ENCODE data around the gene EVC2.
"Not testable (repeated sequence)": the region's sequence is repeated elsewhere in the genome, so short reads cannot be mapped to it uniquely, and the experiment has no call there.

The EVC2 gene

GRCh38 chr4:5738061-5738460, 29.7 kb upstream of the EVC2 start:
- DNase-seq, result no peak

DNA sequence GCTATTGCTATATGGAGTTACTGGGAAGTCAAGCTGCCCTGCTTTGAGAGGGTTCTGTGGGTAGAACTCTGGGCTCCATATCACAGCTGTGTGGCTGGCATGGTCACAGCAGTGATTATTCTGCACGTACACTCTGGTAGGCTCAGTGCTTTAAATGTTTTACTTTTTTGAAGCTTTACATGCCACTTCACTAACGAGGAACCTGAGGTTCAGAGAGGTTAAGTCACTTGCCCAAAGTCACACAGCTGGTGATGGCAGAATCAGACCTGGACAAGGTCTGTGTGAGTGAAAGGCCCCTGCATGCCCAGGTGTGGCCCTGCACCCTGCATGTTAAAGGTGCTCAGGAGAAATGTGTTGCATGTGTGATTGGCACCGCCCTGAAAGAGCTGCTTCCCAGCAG, 27.1 kb upstream of the EVC2 start:
- no peak for DNase-seq

- no peak for DNase-seq
Measured at GRCh38 chr4:5734853-5735252, 26.5 kb upstream of the EVC2 start.

DNA sequence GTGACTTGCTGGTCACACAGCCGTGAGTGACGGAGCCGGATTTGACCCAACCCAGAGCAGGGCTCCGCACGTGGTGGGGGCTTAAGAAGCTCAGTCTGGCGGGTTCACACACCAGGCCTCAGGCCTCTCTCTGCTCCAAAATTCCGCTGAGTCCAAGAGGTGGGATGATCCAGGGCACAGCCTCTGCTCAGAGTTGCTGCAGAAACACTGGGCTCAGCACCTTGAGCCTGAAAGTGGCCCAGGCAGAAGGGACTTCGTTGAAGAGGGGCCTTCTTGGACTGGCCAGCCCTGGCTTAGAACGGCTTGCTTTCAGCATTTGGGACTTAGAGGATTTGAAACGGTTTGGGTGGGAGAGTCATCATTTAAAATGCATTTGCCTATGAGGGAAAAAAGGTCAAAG, 23.8 kb upstream of the EVC2 start:
- DNase-seq, result no peak

DNA sequence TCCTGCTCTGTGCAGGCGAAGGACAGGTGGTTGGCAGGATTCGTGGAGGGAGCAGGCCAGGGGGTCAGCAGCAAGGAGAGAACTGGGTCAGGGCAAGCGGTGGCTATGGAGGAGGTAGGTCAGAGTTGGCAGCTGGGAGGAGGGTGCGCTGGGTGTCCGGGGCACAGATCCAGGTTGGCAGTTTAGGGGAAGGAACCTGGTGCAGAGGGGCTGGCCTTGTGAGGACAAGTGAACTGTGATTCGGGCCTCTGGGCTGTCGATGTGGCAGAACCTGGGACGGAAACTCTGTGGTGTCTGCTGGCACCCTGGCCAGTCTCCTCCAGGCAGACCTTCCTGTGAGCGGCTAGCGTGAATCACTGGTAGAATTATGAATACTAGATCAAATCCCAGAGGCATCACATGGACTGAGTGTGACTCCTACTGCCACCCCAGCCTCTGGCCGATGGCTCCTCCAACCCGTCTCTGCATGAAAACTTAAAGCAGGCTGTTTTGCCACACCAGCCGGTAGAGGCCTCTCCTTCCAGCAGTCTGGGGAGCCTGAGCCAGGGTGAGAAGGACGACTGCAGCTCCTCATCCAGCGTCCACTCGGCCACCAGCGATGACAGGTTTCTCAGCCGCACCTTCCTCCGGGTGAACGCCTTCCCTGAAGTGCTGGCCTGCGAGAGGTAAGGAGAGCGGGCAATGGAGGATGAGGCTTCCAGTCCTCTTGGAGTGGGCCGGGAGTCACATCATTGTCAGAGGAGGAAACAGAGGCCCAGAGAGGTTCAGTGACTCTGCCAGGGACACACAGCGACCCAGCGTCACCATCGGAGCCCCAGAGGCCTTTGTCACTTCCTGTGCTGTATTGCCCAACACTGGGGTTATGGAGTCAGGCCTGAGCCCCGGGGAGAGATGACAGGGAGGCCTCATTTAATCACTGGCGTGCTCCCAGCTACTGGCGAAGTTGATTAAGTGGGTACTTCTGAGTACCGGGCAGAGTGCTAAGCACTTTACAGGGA, 22.9 kb upstream of the EVC2 start:
- DNase-seq, result no peak

GRCh38 chr4:5730436-5730835, 22.1 kb upstream of the EVC2 start:
- no peak for DNase-seq

DNA sequence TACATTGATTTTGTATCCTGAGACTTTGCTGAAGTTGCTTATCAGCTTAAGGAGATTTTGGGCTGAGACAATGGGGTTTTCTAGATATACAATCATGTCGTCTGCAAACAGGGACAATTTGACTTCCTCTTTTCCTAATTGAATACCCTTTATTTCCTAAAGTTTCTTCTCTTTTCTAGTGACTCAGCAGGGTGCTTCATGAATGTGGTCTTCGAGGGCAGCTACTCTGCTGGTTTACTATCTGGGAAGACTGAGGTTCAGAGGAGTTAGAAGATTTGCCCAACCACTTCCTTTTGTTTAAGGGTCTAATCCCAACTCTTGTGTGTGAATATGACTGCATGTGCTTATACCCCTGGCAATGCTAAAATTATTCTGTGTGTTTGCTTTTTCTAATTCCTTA, 20.1 kb upstream of the EVC2 start:
- DNase-seq, result not testable (repeated sequence)

DNA sequence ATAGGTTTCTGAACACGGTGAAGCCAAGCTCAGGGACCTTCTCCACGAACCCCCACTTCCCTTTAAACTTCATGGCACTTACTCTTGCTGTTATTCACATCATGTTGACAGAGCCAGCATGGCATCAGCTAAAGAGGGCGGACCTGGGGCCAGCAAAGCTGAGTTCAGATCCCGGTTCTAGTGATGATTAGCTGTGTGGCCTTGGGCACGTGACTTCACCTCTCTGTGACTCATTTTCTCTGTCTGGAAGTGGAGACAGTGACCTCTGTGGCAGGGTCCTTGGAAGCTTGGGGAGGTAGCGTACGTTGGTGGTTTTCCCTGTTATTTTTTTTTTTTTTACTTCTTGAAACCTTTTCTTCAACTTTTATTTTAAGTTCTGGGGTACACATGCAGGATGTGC, 16.0 kb upstream of the EVC2 start:
- DNase-seq, result no peak

GRCh38 chr4:5722328-5722727, 14.0 kb upstream of the EVC2 start:
- no peak for DNase-seq

DNA sequence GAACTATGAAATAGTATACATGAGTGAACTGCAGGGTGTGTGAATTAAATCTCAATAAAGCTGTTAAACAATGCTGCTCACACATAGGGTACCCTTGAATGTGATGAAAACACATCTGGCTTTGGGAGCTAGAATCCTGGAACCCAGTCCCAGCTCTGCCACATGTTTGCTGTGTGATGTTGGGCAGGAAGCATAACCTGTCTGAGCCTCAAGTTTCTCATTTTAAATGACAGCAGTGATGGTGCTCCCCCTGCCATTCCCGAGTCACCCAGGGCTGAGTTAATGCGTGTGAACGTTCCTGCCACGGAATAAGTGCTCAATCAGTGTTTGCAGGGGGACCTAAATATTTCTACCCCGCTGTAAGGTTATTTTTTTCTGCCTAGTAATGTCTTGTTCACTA, 13.6 kb upstream of the EVC2 start:
- no peak for DNase-seq

- DNase-seq, result no peak
Measured at GRCh38 chr4:5720980-5721379, 12.6 kb upstream of the EVC2 start.

DNA sequence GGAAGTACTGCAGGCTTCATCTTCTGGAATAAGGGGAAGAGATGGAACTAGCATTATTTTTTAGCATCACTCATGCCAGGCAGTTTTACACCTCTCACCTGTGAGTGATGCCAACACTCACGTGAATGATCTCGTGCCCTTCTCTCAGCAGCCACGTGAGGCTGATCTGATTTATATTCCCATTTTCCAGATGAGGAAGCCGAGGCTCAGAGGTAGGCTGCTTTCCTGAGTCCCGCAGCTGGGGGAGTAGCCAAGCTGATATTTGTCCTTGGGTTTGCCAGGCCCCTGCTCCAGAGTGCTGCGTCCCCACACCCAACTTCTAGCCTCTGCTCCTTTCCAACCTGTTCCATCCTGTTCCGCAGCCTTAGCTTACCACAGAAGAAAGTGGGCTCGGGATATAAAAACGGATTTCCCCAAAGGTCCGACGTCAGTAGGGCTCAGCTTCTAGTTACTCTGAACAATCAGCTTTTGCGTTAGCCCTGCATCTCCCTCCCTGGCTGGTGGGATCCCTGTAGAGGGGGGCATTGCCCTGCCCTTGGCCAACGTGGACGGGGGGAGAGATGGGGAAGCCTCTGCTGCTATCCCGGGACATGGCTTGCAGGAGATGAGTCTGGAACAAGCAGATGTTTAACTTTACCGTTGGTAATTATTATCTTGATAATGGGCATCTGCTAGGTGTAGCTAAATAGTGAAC, 11.9 kb upstream of the EVC2 start:
- no peak for DNase-seq

DNA sequence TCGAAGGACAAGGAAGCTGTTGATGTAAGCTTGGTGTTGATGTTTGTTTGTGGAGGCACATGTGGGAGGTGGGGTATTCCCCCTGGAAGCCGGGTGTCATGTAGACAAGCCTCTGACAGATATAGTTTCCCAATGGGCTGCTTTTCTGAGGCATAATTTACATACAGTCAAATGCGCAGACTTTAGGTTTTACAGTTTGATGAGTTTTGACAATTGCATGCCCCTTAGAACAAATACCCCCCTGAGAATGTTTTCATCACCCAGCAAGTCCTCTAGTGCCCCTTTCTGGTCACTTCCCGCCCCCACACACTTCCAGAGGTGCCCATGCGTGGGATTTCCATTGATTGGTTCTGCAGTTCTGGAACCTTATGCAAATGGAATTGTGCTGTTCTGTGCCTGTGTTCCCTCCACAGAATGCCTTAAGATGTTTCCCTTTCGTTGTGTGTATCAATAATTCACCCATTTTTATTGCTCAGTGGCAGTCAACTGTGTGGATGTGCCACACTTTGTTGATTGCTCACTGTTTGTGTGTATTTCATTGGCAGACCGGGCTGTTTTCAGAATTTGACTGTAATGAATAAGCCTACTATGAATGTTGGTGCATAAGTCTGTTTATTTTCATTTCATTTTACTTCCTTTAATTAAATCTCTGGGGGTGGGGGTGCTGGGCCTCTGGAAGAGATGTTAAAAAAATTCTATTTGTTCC, 11.1 kb upstream of the EVC2 start:
- DNase-seq, result no peak

DNA sequence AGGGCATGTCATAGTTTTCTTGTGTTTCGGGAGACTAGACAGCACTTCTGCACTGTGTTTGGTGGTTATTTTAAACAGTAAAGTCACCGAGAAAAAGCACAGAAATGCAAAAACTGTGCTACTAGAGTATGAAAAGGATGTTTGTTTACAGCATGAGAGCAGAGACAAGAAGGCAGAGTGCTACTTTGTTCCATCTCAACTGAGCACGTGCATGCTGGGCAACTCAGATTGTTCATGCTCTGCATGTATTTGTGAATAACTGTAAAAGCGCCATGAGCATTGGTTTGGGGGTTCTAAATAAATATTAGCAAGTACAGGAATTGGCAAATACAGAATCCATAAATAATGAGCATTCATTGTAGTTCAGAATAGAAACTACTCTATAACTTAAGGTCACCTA, 10.1 kb upstream of the EVC2 start:
- DNase-seq, result no peak

DNA sequence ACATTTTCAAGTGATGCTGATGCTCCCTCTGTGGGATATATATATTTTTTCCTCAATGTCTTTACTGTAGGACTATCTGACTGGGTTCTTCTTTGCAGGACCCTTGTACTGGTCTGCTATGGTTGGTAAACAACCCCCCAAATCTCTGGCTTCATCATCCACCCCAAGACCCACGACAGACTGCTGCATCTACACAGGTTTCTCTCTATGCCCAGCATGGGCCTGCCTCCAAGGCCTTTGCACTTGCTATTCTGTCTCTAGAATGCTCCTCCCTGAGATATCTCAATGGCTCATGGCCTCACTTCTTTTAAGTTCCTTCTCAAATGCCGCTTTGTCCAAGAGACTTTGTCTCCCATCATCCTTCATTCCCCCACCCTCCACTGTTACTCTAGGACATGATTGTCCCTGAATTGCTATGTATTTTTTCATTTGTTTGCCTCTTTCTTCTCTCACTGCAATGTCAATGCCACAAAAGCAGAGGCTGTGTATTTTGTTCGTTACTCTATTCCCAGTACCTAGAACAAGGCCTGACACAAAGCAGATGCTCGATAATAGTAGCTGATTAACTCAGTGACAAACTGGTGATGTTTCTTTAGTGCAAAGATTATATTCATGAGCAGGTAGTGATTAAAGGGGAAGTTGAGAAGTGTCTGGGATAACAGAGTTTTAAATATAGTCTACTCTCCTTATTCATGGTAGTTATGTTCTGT, 9.2 kb upstream of the EVC2 start:
- no peak for DNase-seq

- no peak for DNase-seq
Measured at GRCh38 chr4:5716391-5716790, 8.0 kb upstream of the EVC2 start.

DNA sequence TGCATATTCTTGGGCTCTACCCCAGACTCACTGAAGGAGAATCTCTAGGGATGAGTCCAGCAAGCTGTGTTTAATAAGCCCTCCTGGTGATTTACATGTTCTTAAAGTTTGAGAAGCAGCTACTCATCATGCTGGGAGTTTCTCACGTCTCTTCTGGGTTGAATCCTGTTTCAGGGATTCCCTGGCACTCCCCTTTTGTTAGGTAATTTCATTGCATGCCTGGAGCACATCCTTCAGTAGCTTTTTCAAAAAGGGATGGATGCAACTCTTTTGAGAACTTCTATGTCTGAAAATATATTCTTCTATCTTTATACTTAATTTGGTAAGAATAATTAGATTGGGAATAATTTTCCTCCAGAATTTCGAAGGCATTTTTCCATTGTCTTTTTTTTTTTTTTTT, 7.0 kb upstream of the EVC2 start:
- no peak for DNase-seq

DNA sequence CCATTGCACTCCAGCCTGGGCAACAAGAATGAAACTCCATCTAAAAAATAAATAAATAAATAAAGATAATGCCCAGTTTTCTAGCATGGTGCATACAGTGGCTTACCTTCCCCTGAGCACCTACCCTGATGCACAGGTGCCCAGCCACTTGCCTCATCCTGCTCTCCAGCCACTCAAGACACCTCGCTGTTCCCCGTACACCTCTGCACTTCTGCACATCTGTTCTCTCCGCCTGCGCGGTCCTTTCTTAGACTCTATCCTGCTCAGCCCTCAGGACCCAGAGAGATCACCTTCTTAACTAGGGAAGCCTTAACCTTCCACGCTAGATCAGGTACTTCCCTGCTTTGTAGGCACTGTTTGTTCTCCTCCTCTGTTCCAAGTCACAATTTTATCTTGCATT, 5.5 kb upstream of the EVC2 start:
- DNase-seq, result no peak

- no peak for DNase-seq
Measured at GRCh38 chr4:5712931-5713330, 4.6 kb upstream of the EVC2 start.

GRCh38 chr4:5712517-5712916, 4.2 kb upstream of the EVC2 start:
- no peak for DNase-seq

DNA sequence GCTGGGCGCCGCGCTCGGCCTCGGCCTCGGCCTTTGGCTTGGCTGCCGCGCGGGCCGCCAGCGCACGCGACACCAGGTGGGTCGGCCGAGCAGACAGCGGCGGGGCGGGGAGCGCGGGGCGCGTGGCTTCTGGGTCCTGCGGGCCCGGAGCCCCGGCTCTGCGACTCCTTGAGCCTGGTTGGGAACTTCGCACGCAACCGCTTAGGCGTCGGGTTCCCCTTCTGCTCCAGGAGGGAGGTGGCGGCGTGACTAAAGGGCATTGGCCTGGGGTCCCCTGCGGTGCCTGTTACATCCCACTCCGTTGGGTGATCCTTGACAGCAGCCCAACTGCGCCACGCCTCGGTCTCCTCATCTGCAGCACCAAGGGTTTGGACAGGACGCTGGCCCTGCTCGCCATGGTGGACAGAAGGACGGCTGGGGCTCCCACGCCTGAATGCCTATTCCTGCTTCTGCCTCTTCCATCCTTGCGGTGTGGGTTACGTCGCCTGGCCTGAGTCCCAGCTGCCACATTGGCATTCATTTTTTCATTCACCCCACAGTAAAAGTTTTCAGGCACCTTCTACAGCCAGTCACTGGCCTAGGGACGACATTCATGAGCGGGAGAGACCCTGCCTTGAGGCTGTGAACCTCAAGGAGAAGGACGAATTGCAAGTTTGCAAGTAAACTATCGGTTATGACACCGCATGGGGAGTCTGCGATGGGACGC, 3.3 kb upstream of the EVC2 start:
- DNase-seq, result no peak

GRCh38 chr4:5710961-5711478, 2.7 kb upstream of the EVC2 start, which contains the start of gene EVC:
TSS of gene EVC (plus strand) at chr4:5711201. CDS start at chr4:5711381, 180 bp downstream.
- no peak for DNase-seq
